GM12878 (cell line): Measurements from ENCODE around the gene RAB40B. TPM values are rescaled to one million over a fixed set of nuclear protein-coding genes. Genes with fewer than 3 reads are reported as not detected.

Source experiments
- BMI1 ChIP-seq: fragments of 450-650 bp; IDR thresholded peaks from 2 replicates; pipeline ENCODE4 v1.6.1; 2016; ENCODE audit warnings: mild to moderate bottlenecking, moderate library complexity, borderline replicate concordance
- CREM ChIP-seq: IDR thresholded peaks from 2 replicates; pipeline ENCODE4 v1.6.1; 2014; ENCODE audit warnings: antibody characterized with exemption, low read depth
- CTCF ChIP-seq, 3 experiments: IDR thresholded peaks in 2 of 3; conservative IDR thresholded peaks in 1 of 3; 2 replicates each; pipeline ENCODE4 v1.5.1; 2011; ENCODE audit warnings: low read depth in 3 of 3, low read length in 3 of 3, mild to moderate bottlenecking in 3 of 3, control low read depth in 2 of 3, moderate library complexity in 2 of 3, inconsistent platforms in 1 of 3, mixed read lengths in 1 of 3; ENCODE audit not compliant: control insufficient read depth in 2 of 3, insufficient read depth in 1 of 3; ENCODE audit errors: extremely low read depth in 1 of 3
- EGR1 ChIP-seq, 2 experiments: IDR thresholded peaks; 1 replicate in 1 of 2; 2 replicates in 1 of 2; pipeline ENCODE4 v1.6.1; 2011 to 2012; ENCODE audit warnings: low read depth in 2 of 2, low read length in 2 of 2, borderline replicate concordance in 1 of 2, mild to moderate bottlenecking in 1 of 2, moderate library complexity in 1 of 2
- EZH2 ChIP-seq: IDR thresholded peaks from 2 replicates; pipeline ENCODE4 v1.6.1; 2012; ENCODE audit warnings: low read depth, mild to moderate bottlenecking, control low read depth, inconsistent platforms, low read length, borderline replicate concordance; ENCODE audit not compliant: control insufficient read depth
- HCFC1 ChIP-seq: fragments of 150-350 bp; IDR thresholded peaks from 2 replicates; pipeline ENCODE4 v1.6.1; 2014; ENCODE audit warnings: low read length
- IRF3 ChIP-seq: fragments of 450-650 bp; IDR thresholded peaks from 2 replicates; pipeline ENCODE4 v1.6.1; 2014; ENCODE audit warnings: mild to moderate bottlenecking
- KDM1A ChIP-seq: fragments of 200-600 bp; sonication (generic); IDR thresholded peaks from 2 replicates; pipeline ENCODE4 v1.6.1; 2016; ENCODE audit warnings: borderline replicate concordance
- MAX ChIP-seq: IDR thresholded peaks from 2 replicates; pipeline ENCODE4 v1.6.1; 2012; ENCODE audit warnings: low read depth, low read length, improper control_type of control experiment
- MLLT1 ChIP-seq: fragments of 450-650 bp; IDR thresholded peaks from 2 replicates; pipeline ENCODE4 v1.6.1; 2016; ENCODE audit warnings: mild to moderate bottlenecking
- PBX3 ChIP-seq: IDR thresholded peaks from 2 replicates; pipeline ENCODE4 v1.6.1; 2011; ENCODE audit warnings: mild to moderate bottlenecking, low read depth, low read length, moderate library complexity; ENCODE audit not compliant: insufficient replicate concordance
- RAD51 ChIP-seq: fragments of 450-650 bp; IDR thresholded peaks from 2 replicates; pipeline ENCODE4 v1.6.1; 2016; ENCODE audit warnings: moderate library complexity, mild to moderate bottlenecking, inconsistent platforms
- REST ChIP-seq: IDR thresholded peaks from 2 replicates; pipeline ENCODE4 v1.6.1; 2012; ENCODE audit warnings: mild to moderate bottlenecking, low read depth, low read length
- SP1 ChIP-seq: IDR thresholded peaks from one replicate; pipeline ENCODE4 v1.6.1; 2011; ENCODE audit warnings: low read depth, low read length
- TBL1XR1 ChIP-seq: IDR thresholded peaks from 2 replicates; pipeline ENCODE4 v1.6.1; 2012; ENCODE audit warnings: low read depth, low read length, improper control_type of control experiment
- ZNF384 ChIP-seq: IDR thresholded peaks from 2 replicates; pipeline ENCODE4 v1.6.1; 2012; ENCODE audit warnings: low read depth, mild to moderate bottlenecking, low read length, improper control_type of control experiment, borderline replicate concordance
- ZZZ3 ChIP-seq: IDR thresholded peaks from 2 replicates; pipeline ENCODE4 v1.6.1; 2011; ENCODE audit warnings: low read depth; ENCODE audit not compliant: control insufficient read depth, insufficient read length
- polyA plus RNA-seq, 11 experiments: library from polyadenylated mRNA; depleted of rRNA in 4 of 11; unstranded in 6 of 11; stranded (reverse) in 5 of 11; fragments of >200 nt; fragmentation: Nextera tagmentation in 4 of 11; fragmentation: Illumina TruSeq in 1 of 11; extraction: Ambion mirVana in 4 of 11; extraction: Trizol in 1 of 11; gene quantifications; 1 replicate in 1 of 11; 2 replicates in 10 of 11; pipeline versions ENCODE4 v1.2.1 to v1.2.3, GENCODE V29; 2011 to 2016; ENCODE audit warnings: inconsistent platforms in 2 of 11, missing spikeins in 2 of 11, low read depth in 1 of 11
- total RNA-seq, 4 experiments: library from RNA; depleted of rRNA in 3 of 4; stranded (reverse); fragments of >200 nt in 3 of 4; fragmentation: Illumina TruSeq in 1 of 4; extraction: Trizol in 1 of 4; gene quantifications; 2 replicates each; pipeline versions ENCODE4 v1.2.1 to v1.2.3, GENCODE V29; 2013 to 2021

The RAB40B gene
- total and polyA plus RNA-seq, 10 of the 15 experiments (the other 5 are each of a cell fraction or from before 2014, with no cell fraction given) = 0.06 to 2.8 (median 1.4) TPM

GRCh38 chr17:82716203-82717010 is 17.9 kb upstream of the RAB40B start, which contains the start of gene FN3KRP (continued):
- no peak for TF ChIP-seq REST
- no peak for TF ChIP-seq MLLT1
- no peak for TF ChIP-seq ZZZ3
- no peak for TF ChIP-seq SP1
- TF ChIP-seq EGR1 (IDR thresholded peaks at IDR 0.05; ENCODE audit: borderline replicate concordance in 1 of 2, low read depth in 2 of 2, low read length in 2 of 2) = no peak
- TF ChIP-seq RAD51 = no peak
- no peak for TF ChIP-seq CREM
- no peak; the same call in none of the 2 replicates for TF ChIP-seq HCFC1
- TF ChIP-seq BMI1 = no peak
- TF ChIP-seq EZH2 = no peak
- TF ChIP-seq KDM1A = no peak
- no peak for TF ChIP-seq ZNF384
- no peak for TF ChIP-seq CTCF (IDR thresholded peaks at IDR 0.05 in 2 of 3, conservative IDR thresholded peaks at IDR 0.05 in 1 of 3; ENCODE audit: control insufficient read depth in 2 of 3, extremely low read depth in 1 of 3, insufficient read depth in 1 of 3, low read depth in 3 of 3, low read length in 3 of 3)
- no peak for TF ChIP-seq PBX3
- 0 out of 2 replicates have a peak, but pooled peaks have one; percentile 42 for TF ChIP-seq MAX
- no peak for TF ChIP-seq IRF3
- TF ChIP-seq TBL1XR1 = no peak
